ENCODE results near the gene TSPYL4.

TSPYL4 gene

DNA sequence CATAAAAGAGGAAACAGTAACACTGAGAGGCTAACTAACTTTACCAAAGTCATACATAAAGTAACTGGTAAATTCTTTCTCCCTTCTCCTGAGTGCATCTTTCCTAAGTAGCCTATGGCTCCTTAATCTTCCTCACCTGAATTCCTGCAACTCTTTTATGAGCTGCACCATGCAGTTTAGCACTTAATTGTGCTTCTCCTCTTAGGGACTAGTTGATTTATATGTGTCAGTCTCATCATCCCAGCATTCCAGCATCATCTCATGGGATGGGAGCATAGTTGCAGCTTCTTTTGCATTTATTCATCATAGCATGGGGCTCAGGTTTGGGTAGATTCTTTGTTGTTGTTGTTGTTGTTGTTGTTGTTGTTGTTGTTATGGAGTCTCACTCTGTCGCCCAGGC is 29.3 kb upstream of the TSPYL4 start:
- no peak overlapping the region for H3K4me3 ChIP-seq (replicated peaks; ENCODE audit: insufficient read depth, low read length)
- no peaks in the 10 kb centered on the region for H3K27me3 ChIP-seq (ENCODE audit: insufficient read depth, poor library complexity, severe bottlenecking)
- DNase-seq (ENCODE audit: low read depth in 1 of 2, low spot score in 1 of 2), result no peak
- H3K27ac ChIP-seq (replicated peaks), result no peak overlapping the region
- TF ChIP-seq SPI1 (IDR thresholded peaks at IDR 0.05; ENCODE audit: borderline replicate concordance, low read depth), result no peak
- TF ChIP-seq POLR2AphosphoS5 (IDR thresholded peaks at IDR 0.05; ENCODE audit: low read depth), result no peak
- TF ChIP-seq GABPA (IDR thresholded peaks at IDR 0.05; ENCODE audit: low read depth), result no peak
- TF ChIP-seq, protein P1, sequence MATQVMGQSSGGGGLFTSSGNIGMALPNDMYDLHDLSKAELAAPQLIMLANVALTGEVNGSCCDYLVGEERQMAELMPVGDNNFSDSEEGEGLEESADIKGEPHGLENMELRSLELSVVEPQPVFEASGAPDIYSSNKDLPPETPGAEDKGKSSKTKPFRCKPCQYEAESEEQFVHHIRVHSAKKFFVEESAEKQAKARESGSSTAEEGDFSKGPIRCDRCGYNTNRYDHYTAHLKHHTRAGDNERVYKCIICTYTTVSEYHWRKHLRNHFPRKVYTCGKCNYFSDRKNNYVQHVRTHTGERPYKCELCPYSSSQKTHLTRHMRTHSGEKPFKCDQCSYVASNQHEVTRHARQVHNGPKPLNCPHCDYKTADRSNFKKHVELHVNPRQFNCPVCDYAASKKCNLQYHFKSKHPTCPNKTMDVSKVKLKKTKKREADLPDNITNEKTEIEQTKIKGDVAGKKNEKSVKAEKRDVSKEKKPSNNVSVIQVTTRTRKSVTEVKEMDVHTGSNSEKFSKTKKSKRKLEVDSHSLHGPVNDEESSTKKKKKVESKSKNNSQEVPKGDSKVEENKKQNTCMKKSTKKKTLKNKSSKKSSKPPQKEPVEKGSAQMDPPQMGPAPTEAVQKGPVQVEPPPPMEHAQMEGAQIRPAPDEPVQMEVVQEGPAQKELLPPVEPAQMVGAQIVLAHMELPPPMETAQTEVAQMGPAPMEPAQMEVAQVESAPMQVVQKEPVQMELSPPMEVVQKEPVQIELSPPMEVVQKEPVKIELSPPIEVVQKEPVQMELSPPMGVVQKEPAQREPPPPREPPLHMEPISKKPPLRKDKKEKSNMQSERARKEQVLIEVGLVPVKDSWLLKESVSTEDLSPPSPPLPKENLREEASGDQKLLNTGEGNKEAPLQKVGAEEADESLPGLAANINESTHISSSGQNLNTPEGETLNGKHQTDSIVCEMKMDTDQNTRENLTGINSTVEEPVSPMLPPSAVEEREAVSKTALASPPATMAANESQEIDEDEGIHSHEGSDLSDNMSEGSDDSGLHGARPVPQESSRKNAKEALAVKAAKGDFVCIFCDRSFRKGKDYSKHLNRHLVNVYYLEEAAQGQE (IDR thresholded peaks at IDR 0.05; ENCODE audit: insufficient replicate concordance, low read depth), result no peak
- TF ChIP-seq, protein P2, sequence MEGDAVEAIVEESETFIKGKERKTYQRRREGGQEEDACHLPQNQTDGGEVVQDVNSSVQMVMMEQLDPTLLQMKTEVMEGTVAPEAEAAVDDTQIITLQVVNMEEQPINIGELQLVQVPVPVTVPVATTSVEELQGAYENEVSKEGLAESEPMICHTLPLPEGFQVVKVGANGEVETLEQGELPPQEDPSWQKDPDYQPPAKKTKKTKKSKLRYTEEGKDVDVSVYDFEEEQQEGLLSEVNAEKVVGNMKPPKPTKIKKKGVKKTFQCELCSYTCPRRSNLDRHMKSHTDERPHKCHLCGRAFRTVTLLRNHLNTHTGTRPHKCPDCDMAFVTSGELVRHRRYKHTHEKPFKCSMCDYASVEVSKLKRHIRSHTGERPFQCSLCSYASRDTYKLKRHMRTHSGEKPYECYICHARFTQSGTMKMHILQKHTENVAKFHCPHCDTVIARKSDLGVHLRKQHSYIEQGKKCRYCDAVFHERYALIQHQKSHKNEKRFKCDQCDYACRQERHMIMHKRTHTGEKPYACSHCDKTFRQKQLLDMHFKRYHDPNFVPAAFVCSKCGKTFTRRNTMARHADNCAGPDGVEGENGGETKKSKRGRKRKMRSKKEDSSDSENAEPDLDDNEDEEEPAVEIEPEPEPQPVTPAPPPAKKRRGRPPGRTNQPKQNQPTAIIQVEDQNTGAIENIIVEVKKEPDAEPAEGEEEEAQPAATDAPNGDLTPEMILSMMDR (IDR thresholded peaks at IDR 0.05; ENCODE audit: insufficient read depth, low read length), result no peak

DNA sequence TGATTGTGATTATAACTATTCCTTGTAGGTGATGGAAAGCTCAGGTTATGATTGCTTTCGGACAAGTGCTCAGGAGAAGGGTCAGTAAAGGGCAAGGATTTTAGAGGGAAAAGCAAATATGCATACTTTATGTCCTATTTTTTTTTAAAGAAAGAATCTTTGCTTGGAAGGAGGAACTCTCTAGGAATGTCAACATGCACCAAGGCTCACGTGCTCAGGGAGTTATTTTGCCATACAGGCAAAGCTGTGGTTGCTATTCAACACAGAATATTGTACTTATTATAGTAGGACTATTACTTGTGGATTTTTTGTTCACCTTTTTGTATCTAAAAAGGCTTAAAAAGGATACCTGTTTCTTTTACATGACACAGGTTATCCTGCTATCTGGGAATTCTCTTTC is 28.8 kb upstream of the TSPYL4 start:
- Histone ChIP-seq H3K27me3 (ENCODE audit: insufficient read depth, poor library complexity, severe bottlenecking) (no peaks in the 10 kb centered on the region), H3K4me3 (replicated peaks; ENCODE audit: insufficient read depth, low read length) (no peak overlapping the region), H3K27ac (replicated peaks) (no peak overlapping the region)
- no peak for DNase-seq (ENCODE audit: low read depth in 1 of 2, low spot score in 1 of 2)
- TF ChIP-seq, protein P1 (IDR thresholded peaks at IDR 0.05; ENCODE audit: insufficient replicate concordance, low read depth), result no peak
- TF ChIP-seq SPI1 (IDR thresholded peaks at IDR 0.05; ENCODE audit: borderline replicate concordance, low read depth) (no peak), GABPA (IDR thresholded peaks at IDR 0.05; ENCODE audit: low read depth) (no peak), POLR2AphosphoS5 (IDR thresholded peaks at IDR 0.05; ENCODE audit: low read depth) (no peak)
- TF ChIP-seq, protein P2 (IDR thresholded peaks at IDR 0.05; ENCODE audit: insufficient read depth, low read length), result no peak

DNA sequence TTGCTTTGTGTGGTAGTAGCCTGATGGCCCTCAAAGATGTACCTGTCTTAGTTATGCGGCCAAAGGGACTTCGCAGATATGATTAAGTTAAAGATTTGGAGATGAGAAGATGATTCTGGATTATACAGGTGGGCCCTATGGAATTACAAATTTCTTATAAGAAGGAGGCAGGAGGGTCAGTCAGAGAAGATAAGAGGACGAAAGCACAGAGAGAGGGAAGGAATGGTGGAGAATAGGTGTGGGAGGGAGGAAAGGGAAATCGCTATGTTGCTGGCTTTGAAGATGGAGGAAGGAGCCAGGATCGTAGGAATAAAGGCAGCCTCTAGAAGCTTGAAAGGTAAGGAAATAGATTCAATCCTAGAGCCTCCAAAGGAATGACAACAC is 27.1 kb upstream of the TSPYL4 start:
- Histone ChIP-seq H3K27ac (replicated peaks) (peak overlapping the region; percentile 90), H3K4me3 (replicated peaks; ENCODE audit: insufficient read depth, low read length) (no peak overlapping the region), H3K27me3 (ENCODE audit: insufficient read depth, poor library complexity, severe bottlenecking) (no peaks in the 10 kb centered on the region)
- no peak for DNase-seq (ENCODE audit: low read depth in 1 of 2, low spot score in 1 of 2)
- TF ChIP-seq POLR2AphosphoS5 (IDR thresholded peaks at IDR 0.05; ENCODE audit: low read depth), result no peak
- TF ChIP-seq, protein P1 (IDR thresholded peaks at IDR 0.05; ENCODE audit: insufficient replicate concordance, low read depth), result no peak
- TF ChIP-seq, protein P2 (IDR thresholded peaks at IDR 0.05; ENCODE audit: insufficient read depth, low read length), result no peak
- no peak for TF ChIP-seq SPI1 (IDR thresholded peaks at IDR 0.05; ENCODE audit: borderline replicate concordance, low read depth)
- no peak for TF ChIP-seq GABPA (IDR thresholded peaks at IDR 0.05; ENCODE audit: low read depth)

Measured in HL-60 (cell line).